Activated naive CD4-positive, alpha-beta T cell treated with anti-CD3 and anti-CD28 coated beads, Interleukin-2, amount 10 ng/mL, durations not matched to agents 7 days and 5 days (primary cell): ENCODE results near the gene DNAJC6.
A peak's percentile ranks its signal among the peaks of the same experiment; 100 is the strongest.
"Not testable (repeated sequence)": the region's sequence is repeated elsewhere in the genome, so short reads cannot be mapped to it uniquely, and the experiment has no call there.

Source experiments
- CTCF ChIA-PET: fragments of 350-600 bp; sonication (Branson Sonifier 250); formaldehyde crosslinking; loops from one replicate; lab custom pipeline; 2021; ENCODE audit warnings: antibody characterized with exemption; lab: Charles Lee
- DNase-seq: peaks from one replicate; pipeline ENCODE4 v3.0.0-alpha.2; 2020
- H3K27ac Mint-ChIP-seq: one replicate; pipeline ENCODE4 v1.8.0; 2021; ENCODE audit warnings: mild to moderate bottlenecking, moderate library complexity, mixed read lengths
- H3K27me3 Mint-ChIP-seq: one replicate; pipeline ENCODE4 v1.8.0; 2021; ENCODE audit warnings: mild to moderate bottlenecking, mixed read lengths
- H3K36me3 Mint-ChIP-seq: one replicate; pipeline ENCODE4 v1.8.0; 2021; ENCODE audit warnings: mixed read lengths
- H3K4me1 Mint-ChIP-seq: one replicate; pipeline ENCODE4 v1.8.0; 2021; ENCODE audit warnings: mixed read lengths
- H3K4me3 Mint-ChIP-seq: one replicate; pipeline ENCODE4 v1.8.0; 2021; ENCODE audit warnings: mild to moderate bottlenecking, moderate library complexity, mixed read lengths
- H3K9me3 Mint-ChIP-seq: one replicate; pipeline ENCODE4 v1.8.0; 2021; ENCODE audit warnings: mixed read lengths

Gene DNAJC6

GRCh38 chr1:65277605-65278347, 31.6 kb upstream of the DNAJC6 start:
- Mint-ChIP-seq H3K4me3 (no peak overlapping the region), H3K27ac (peak overlapping the region; percentile 64), H3K4me1 (no peaks in the 10 kb centered on the region), H3K27me3 (peaks cover 5% of the 10 kb centered on the region), H3K9me3 (no peaks in the 10 kb centered on the region), H3K36me3 (no peaks in the 10 kb centered on the region)
- DNase-seq, result no peak
- CTCF ChIA-PET, result interaction anchor here (1.1 kb wide), 1 partner anchor 22 kb away, joined by 6 read pairs; no protein-coding TSS in a partner anchor

- Mint-ChIP-seq H3K36me3 (no peaks in the 10 kb centered on the region), H3K9me3 (no peaks in the 10 kb centered on the region), H3K4me1 (no peaks in the 10 kb centered on the region), H3K27ac (no peak overlapping the region), H3K27me3 (peaks cover 5% of the 10 kb centered on the region), H3K4me3 (no peak overlapping the region)
- DNase-seq, result no peak
- CTCF ChIA-PET, result no interaction called here
Measured at GRCh38 chr1:65278376-65279069, 30.8 kb upstream of the DNAJC6 start.

- Mint-ChIP-seq H3K27me3 (peaks cover 8% of the 10 kb centered on the region), H3K9me3 (no peaks in the 10 kb centered on the region), H3K4me3 (no peak overlapping the region), H3K27ac (no peak overlapping the region), H3K4me1 (no peaks in the 10 kb centered on the region), H3K36me3 (no peaks in the 10 kb centered on the region)
- no peak for DNase-seq
- CTCF ChIA-PET, result interaction anchor here (0.5 kb wide), 1 partner anchor 1446 kb away, joined by 3 read pairs; no protein-coding TSS in a partner anchor
Measured at GRCh38 chr1:65279070-65279779, 30.1 kb upstream of the DNAJC6 start.

- H3K4me1 Mint-ChIP-seq, result no peaks in the 10 kb centered on the region
- DNase-seq, result no peak
- no peak overlapping the region for H3K4me3 Mint-ChIP-seq
- CTCF ChIA-PET, result no interaction called here
- no peaks in the 10 kb centered on the region for H3K36me3 Mint-ChIP-seq
- H3K27me3 Mint-ChIP-seq, result peaks cover 8% of the 10 kb centered on the region
- H3K9me3 Mint-ChIP-seq, result no peaks in the 10 kb centered on the region
- H3K27ac Mint-ChIP-seq, result no peak overlapping the region
Measured at GRCh38 chr1:65281846-65282245, 27.5 kb upstream of the DNAJC6 start.

GRCh38 chr1:65284229-65284628, 25.1 kb upstream of the DNAJC6 start:
- no peak overlapping the region for H3K4me3 Mint-ChIP-seq
- H3K4me1 Mint-ChIP-seq, result no peaks in the 10 kb centered on the region
- no peak overlapping the region for H3K27ac Mint-ChIP-seq
- CTCF ChIA-PET, result no interaction called here
- H3K36me3 Mint-ChIP-seq, result no peaks in the 10 kb centered on the region
- DNase-seq, result no peak
- H3K27me3 Mint-ChIP-seq, result peaks cover 3% of the 10 kb centered on the region
- H3K9me3 Mint-ChIP-seq, result no peaks in the 10 kb centered on the region

- Mint-ChIP-seq H3K36me3 (no peaks in the 10 kb centered on the region), H3K27ac (no peak overlapping the region), H3K4me3 (no peak overlapping the region), H3K27me3 (no peaks in the 10 kb centered on the region), H3K9me3 (no peaks in the 10 kb centered on the region), H3K4me1 (no peaks in the 10 kb centered on the region)
- CTCF ChIA-PET, result no interaction called here
- no peak for DNase-seq
Measured at GRCh38 chr1:65289449-65289848, 19.9 kb upstream of the DNAJC6 start.

- not testable (repeated sequence) for H3K27ac Mint-ChIP-seq, H3K36me3 Mint-ChIP-seq, H3K27me3 Mint-ChIP-seq, H3K4me3 Mint-ChIP-seq, DNase-seq, H3K9me3 Mint-ChIP-seq, H3K4me1 Mint-ChIP-seq
- CTCF ChIA-PET, result interaction anchor here (1.1 kb wide), 1 partner anchor 167 kb away, joined by 3 read pairs; no protein-coding TSS in a partner anchor
Measured at GRCh38 chr1:65291818-65292217, 17.5 kb upstream of the DNAJC6 start.

- no peaks in the 10 kb centered on the region for H3K27me3 Mint-ChIP-seq
- no peak overlapping the region for H3K4me3 Mint-ChIP-seq
- H3K9me3 Mint-ChIP-seq, result no peaks in the 10 kb centered on the region
- CTCF ChIA-PET, result no interaction called here
- H3K4me1 Mint-ChIP-seq, result no peaks in the 10 kb centered on the region
- H3K36me3 Mint-ChIP-seq, result no peaks in the 10 kb centered on the region
- H3K27ac Mint-ChIP-seq, result no peak overlapping the region
- DNase-seq, result no peak
Measured at GRCh38 chr1:65292861-65293593, 16.3 kb upstream of the DNAJC6 start.

GRCh38 chr1:65297706-65298105, 11.6 kb upstream of the DNAJC6 start:
- H3K27ac Mint-ChIP-seq, result no peak overlapping the region
- H3K27me3 Mint-ChIP-seq, result no peaks in the 10 kb centered on the region
- CTCF ChIA-PET, result no interaction called here
- H3K4me1 Mint-ChIP-seq, result no peaks in the 10 kb centered on the region
- H3K4me3 Mint-ChIP-seq, result no peak overlapping the region
- no peaks in the 10 kb centered on the region for H3K36me3 Mint-ChIP-seq
- no peak for DNase-seq
- H3K9me3 Mint-ChIP-seq, result no peaks in the 10 kb centered on the region

- H3K27me3 Mint-ChIP-seq, result no peaks in the 10 kb centered on the region
- no peak overlapping the region for H3K27ac Mint-ChIP-seq
- H3K4me1 Mint-ChIP-seq, result no peaks in the 10 kb centered on the region
- H3K9me3 Mint-ChIP-seq, result no peaks in the 10 kb centered on the region
- CTCF ChIA-PET, result no interaction called here
- no peak for DNase-seq
- no peaks in the 10 kb centered on the region for H3K36me3 Mint-ChIP-seq
- no peak overlapping the region for H3K4me3 Mint-ChIP-seq
Measured at GRCh38 chr1:65299328-65299727, 10.0 kb upstream of the DNAJC6 start.

GRCh38 chr1:65308781-65309303, 501 bp upstream of the DNAJC6 start:
- no peak for DNase-seq
- Mint-ChIP-seq H3K27me3 (peaks cover 35% of the 10 kb centered on the region), H3K27ac (no peak overlapping the region), H3K36me3 (no peaks in the 10 kb centered on the region), H3K4me1 (peaks cover 12% of the 10 kb centered on the region), H3K4me3 (peak overlapping the region; percentile 28), H3K9me3 (no peaks in the 10 kb centered on the region)
- CTCF ChIA-PET, result interaction anchor here (1.4 kb wide), 1 partner anchor 151 kb away, joined by 5 read pairs; no protein-coding TSS in a partner anchor

- CTCF ChIA-PET, result interaction anchor here (1.4 kb wide), 1 partner anchor 150 kb away, joined by 5 read pairs; no protein-coding TSS in a partner anchor
Measured at GRCh38 chr1:65310078-65310587, 790 bp downstream of the DNAJC6 start.

GRCh38 chr1:65311760-65312159, 2.4 kb downstream of the DNAJC6 start:
- H3K36me3 Mint-ChIP-seq, result no peaks in the 10 kb centered on the region
- no peaks in the 10 kb centered on the region for H3K9me3 Mint-ChIP-seq
- H3K4me3 Mint-ChIP-seq, result no peak overlapping the region
- H3K27ac Mint-ChIP-seq, result no peak overlapping the region
- H3K4me1 Mint-ChIP-seq, result peaks cover 12% of the 10 kb centered on the region
- no peak for DNase-seq
- CTCF ChIA-PET, result no interaction called here
- peaks cover 32% of the 10 kb centered on the region for H3K27me3 Mint-ChIP-seq

More at GRCh38 chr1:65310078-65310587, 790 bp downstream of the DNAJC6 start:
- Mint-ChIP-seq H3K27me3 (peaks cover 35% of the 10 kb centered on the region), H3K4me3 (no peak overlapping the region), H3K27ac (no peak overlapping the region), H3K36me3 (no peaks in the 10 kb centered on the region), H3K9me3 (no peaks in the 10 kb centered on the region), H3K4me1 (peaks cover 12% of the 10 kb centered on the region)
- DNase-seq, result no peak
